ENCODE results near the gene IL5RA.

DNA sequence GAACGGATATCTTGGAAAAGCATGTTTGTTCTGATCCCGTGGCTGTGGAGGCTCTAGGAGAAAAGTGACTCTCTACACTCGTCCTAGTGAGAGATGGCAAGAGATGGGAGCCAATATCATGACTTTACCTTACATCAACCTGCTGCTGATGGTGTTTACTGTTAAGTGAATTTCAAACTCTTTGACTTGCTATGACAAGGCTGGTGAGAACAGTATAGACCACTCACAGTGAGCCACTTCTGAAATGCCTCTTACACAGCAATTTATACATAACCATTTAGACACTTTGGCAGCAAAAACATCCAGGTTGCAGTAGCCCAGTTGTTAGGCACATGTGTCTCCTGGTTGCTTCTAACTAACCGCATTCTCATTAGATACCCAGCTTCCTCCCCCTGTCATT lies 43.3 kb downstream of the IL5RA start:
- TF ChIP-seq POLR2A (IDR thresholded peaks at IDR 0.05) (no peak), POLR2AphosphoS5 (IDR thresholded peaks at IDR 0.05) (no peak)
- TF ChIP-seq, protein P1, sequence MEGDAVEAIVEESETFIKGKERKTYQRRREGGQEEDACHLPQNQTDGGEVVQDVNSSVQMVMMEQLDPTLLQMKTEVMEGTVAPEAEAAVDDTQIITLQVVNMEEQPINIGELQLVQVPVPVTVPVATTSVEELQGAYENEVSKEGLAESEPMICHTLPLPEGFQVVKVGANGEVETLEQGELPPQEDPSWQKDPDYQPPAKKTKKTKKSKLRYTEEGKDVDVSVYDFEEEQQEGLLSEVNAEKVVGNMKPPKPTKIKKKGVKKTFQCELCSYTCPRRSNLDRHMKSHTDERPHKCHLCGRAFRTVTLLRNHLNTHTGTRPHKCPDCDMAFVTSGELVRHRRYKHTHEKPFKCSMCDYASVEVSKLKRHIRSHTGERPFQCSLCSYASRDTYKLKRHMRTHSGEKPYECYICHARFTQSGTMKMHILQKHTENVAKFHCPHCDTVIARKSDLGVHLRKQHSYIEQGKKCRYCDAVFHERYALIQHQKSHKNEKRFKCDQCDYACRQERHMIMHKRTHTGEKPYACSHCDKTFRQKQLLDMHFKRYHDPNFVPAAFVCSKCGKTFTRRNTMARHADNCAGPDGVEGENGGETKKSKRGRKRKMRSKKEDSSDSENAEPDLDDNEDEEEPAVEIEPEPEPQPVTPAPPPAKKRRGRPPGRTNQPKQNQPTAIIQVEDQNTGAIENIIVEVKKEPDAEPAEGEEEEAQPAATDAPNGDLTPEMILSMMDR (IDR thresholded peaks at IDR 0.05 in 8 of 11, conservative IDR thresholded peaks at IDR 0.05 in 3 of 11): no peak

Data from spleen (tissue), 7 donors.